Measurements from ENCODE around the gene ERN1.

The ERN1 gene

DNA sequence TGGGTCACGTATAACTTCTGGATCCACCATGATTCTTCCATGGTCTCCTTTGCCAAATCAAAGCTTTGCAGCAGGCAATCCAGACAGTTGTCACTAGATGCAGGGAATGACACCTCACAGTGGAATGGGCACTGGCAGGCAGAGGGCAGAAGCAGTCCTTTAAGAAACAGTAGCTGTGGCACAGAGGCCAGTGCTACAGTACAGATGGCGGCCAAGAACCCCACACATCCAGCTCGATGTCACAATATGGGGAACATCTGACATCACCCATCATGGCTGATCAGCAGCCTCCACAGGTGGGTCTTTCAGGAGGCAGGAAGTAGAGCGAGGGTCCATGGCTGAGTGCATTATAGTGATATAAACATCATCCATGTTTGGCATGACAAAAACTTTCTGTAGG is 18.8 kb upstream of the ERN1 start:
- Histone ChIP-seq H3K27me3 (ENCODE audit: insufficient read depth, low read length) (no peaks in the 10 kb centered on the region), H3K36me3 (ENCODE audit: insufficient read depth, low read length) (peaks cover 25% of the 10 kb centered on the region), H3K27ac (ENCODE audit: low read depth, low read length) (peak overlapping the region; percentile 97; the same call in 1 of the 2 replicates), H3K9me3 (ENCODE audit: insufficient read depth, low read depth, low read length) (no peaks in the 10 kb centered on the region), H3K9ac (ENCODE audit: low read depth, low read length) (no peak overlapping the region), H3K4me1 (ENCODE audit: insufficient read depth, low read length) (peaks cover 8% of the 10 kb centered on the region; the same call in 1 of the 2 replicates), H3K4me3 (ENCODE audit: low read length) (no peak overlapping the region)
- WGBS, result 91% methylated on average over 4 of the region's 4 CpGs

DNA sequence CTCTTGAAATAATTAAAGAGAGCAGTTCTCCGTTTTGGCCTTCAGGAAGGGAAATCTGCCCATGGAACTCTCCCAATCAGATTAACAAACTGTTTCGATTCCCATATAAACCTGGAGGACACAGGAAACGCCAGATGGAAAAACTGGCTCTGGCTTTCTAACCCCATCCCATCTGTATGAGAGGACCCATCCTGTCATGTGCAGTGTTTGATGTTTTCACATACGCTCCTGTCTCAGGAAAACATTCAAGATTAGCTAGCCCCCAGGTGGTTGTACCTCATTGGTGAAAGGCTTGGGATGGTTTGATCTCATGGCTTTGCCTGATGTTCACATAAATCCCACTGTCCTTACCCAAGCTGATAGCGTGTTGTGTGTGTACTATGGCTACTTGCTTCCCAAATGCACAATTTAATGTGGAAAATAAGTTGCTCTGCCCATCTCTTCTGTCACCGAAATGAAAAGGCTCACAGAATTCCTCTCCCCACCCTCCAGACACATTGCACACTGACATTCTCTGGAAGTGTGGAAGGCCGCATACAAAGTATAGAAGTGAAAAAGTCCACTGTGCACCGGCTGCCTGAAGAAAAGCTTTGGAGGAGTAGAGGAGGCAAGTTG is 18.2 kb upstream of the ERN1 start:
- H3K36me3 ChIP-seq (ENCODE audit: insufficient read depth, low read length), result peaks cover 25% of the 10 kb centered on the region
- 83% methylated on average over 7 of the region's 8 CpGs for WGBS
- H3K9me3 ChIP-seq (ENCODE audit: insufficient read depth, low read depth, low read length), result no peaks in the 10 kb centered on the region
- H3K4me1 ChIP-seq (ENCODE audit: insufficient read depth, low read length), result peaks cover 8% of the 10 kb centered on the region; the same call in 1 of the 2 replicates
- peak overlapping the region; percentile 99; the same call in 1 of the 2 replicates for H3K9ac ChIP-seq (ENCODE audit: low read depth, low read length)
- peak overlapping the region; percentile 97; the same call in 1 of the 2 replicates for H3K27ac ChIP-seq (ENCODE audit: low read depth, low read length)
- no peaks in the 10 kb centered on the region for H3K27me3 ChIP-seq (ENCODE audit: insufficient read depth, low read length)
- no peak overlapping the region for H3K4me3 ChIP-seq (ENCODE audit: low read length)

DNA sequence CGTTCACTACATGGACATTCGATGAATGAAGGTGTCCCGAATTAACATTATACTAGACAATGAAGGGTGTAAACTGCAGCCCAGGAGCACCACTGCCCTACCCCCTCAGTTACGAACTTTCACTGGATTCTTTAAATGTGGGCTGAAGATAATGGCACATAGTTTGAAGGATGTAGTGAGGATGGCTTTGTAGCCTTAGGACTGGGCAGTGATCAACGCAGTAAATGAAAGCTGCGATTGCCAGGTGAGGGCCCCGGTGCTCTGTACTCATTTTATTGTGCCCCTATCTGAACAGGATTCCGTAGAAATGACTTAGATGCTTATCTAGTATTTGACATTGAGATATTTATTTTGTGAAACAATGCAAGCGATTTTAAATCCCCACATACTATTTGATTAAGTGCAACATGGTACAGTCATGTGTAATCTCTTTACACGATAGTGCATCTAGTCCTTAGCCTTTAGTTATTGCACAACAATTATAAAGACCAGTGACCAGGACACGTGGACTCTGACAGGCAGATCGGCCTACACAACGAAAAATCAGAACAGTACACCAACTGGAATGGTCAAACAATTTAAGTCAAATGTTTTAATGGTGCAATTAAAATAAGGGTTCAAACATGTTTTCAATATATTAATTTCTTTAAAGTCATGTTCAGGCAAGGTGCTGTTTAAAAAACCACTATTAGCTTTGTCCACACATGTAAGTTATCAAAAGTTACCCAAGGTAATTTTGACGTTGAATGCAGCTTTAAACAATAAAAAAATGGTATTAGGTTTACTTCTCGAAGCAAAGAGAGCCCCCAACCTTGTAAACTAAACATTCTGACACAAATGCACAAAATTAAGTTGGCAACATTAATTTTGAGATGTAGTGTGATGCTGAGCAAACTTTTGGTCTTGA is 17.4 kb upstream of the ERN1 start:
- Histone ChIP-seq H3K27me3 (ENCODE audit: insufficient read depth, low read length) (no peaks in the 10 kb centered on the region), H3K27ac (ENCODE audit: low read depth, low read length) (peak overlapping the region; percentile 97), H3K4me3 (ENCODE audit: low read length) (peak overlapping the region; percentile 79), H3K4me1 (ENCODE audit: insufficient read depth, low read length) (peaks cover 8% of the 10 kb centered on the region; the same call in 1 of the 2 replicates), H3K36me3 (ENCODE audit: insufficient read depth, low read length) (peaks cover 20% of the 10 kb centered on the region), H3K9ac (ENCODE audit: low read depth, low read length) (peak overlapping the region; percentile 99), H3K9me3 (ENCODE audit: insufficient read depth, low read depth, low read length) (no peaks in the 10 kb centered on the region)
- 50% methylated on average over 14 of the region's 15 CpGs for WGBS

DNA sequence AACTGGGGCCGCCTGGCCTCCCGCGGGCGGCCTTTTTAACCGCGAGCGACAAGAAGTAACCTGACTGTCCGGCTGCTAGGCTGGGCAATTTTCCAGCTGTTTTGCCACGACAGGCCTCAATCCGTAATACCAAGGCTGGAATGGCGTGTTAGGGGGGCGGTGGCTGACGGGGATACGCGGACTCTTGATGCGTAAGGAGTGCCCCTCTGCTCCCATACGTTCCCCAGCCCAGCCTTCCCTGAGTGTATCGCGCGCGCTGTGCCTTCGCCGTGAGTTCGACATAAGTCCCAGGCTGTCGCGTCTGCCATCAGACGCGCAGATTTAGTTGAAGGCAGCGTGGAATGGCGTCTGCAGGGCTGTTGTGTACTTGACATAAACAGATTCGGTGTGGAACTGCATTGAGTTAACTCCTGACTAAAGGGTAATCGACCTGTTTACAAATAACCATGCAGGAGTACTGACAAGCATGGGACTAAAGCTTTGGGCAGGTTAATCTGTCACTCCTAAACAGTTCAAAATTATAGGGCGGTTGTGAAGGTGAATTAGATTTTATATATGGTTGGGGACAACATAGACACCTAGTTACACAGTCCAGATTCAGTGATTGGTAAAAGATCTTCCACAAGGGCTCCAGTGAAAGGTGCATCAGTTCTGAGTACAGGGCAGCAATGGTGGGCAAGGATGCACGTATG is 16.6 kb upstream of the ERN1 start:
- 2% methylated on average over 34 of the region's 34 CpGs for WGBS
- H3K9me3 ChIP-seq (ENCODE audit: insufficient read depth, low read depth, low read length), result no peaks in the 10 kb centered on the region
- peak overlapping the region; percentile 79 for H3K4me3 ChIP-seq (ENCODE audit: low read length)
- peaks cover 18% of the 10 kb centered on the region for H3K36me3 ChIP-seq (ENCODE audit: insufficient read depth, low read length)
- H3K9ac ChIP-seq (ENCODE audit: low read depth, low read length), result peak overlapping the region; percentile 99
- H3K27me3 ChIP-seq (ENCODE audit: insufficient read depth, low read length), result no peaks in the 10 kb centered on the region
- H3K4me1 ChIP-seq (ENCODE audit: insufficient read depth, low read length), result peaks cover 8% of the 10 kb centered on the region; the same call in 1 of the 2 replicates
- H3K27ac ChIP-seq (ENCODE audit: low read depth, low read length), result peak overlapping the region; percentile 97

DNA sequence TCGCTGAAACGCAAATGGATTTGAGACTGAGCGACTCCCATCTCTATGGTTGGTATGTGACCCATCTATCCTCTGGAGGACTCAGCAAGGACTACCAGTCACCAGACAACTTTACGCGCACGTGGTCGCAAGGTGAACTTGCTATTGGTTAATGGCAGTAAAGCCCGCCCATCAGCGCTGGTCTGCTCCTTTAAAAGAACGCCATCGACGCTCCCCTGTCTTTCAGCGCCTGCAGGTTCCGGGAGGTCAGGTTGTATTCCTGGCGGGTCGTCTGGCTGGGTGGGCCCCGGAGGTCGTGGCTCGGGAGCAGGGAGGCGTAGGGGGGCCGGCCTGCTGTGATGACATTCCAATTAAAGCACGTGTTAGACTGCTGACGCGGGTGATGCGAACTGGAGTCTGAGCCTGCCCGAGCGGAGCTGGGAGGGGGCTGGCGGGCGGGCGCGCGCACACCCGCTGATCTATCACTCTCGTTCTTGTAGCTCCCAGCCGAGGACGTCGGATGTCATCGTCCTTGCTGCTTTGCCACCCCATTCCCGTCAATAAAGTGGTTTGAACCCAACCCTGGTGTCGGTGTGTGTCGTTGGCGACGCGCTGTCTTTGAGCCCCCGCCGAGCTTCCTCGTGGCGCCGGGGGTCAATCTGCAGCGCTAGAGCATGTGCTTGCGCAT is 15.9 kb upstream of the ERN1 start:
- H3K9me3 ChIP-seq (ENCODE audit: insufficient read depth, low read depth, low read length), result no peaks in the 10 kb centered on the region
- H3K9ac ChIP-seq (ENCODE audit: low read depth, low read length), result peak overlapping the region; percentile 99
- H3K27ac ChIP-seq (ENCODE audit: low read depth, low read length), result peak overlapping the region; percentile 97
- peaks cover 18% of the 10 kb centered on the region for H3K36me3 ChIP-seq (ENCODE audit: insufficient read depth, low read length)
- H3K27me3 ChIP-seq (ENCODE audit: insufficient read depth, low read length), result no peaks in the 10 kb centered on the region
- peak overlapping the region; percentile 79 for H3K4me3 ChIP-seq (ENCODE audit: low read length)
- H3K4me1 ChIP-seq (ENCODE audit: insufficient read depth, low read length), result peaks cover 8% of the 10 kb centered on the region; the same call in 1 of the 2 replicates
- under 1% methylated on average over 51 of the region's 51 CpGs for WGBS

DNA sequence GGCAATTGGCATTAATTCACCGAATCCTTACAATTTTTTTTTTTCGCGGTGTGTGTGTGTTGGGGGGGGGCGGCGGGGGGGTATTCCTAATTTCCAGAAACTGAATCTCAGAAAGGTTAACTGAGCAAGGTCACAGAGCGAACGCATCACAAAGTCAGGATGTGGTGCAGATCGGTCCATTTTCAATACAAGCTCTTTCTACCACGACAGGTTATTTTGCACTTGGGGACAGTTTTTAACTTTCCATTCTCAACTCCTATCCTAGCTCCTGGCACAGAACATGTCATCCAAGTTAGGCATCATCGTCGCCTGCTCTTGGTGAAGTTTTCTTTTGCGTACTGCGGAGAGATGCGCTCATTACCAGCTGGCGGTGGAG is 15.4 kb upstream of the ERN1 start:
- Histone ChIP-seq H3K9me3 (ENCODE audit: insufficient read depth, low read depth, low read length) (no peaks in the 10 kb centered on the region), H3K27me3 (ENCODE audit: insufficient read depth, low read length) (no peaks in the 10 kb centered on the region), H3K4me1 (ENCODE audit: insufficient read depth, low read length) (peaks cover 8% of the 10 kb centered on the region; the same call in 1 of the 2 replicates), H3K9ac (ENCODE audit: low read depth, low read length) (peak overlapping the region; percentile 81), H3K4me3 (ENCODE audit: low read length) (peak overlapping the region; percentile 79), H3K36me3 (ENCODE audit: insufficient read depth, low read length) (peaks cover 14% of the 10 kb centered on the region), H3K27ac (ENCODE audit: low read depth, low read length) (peak overlapping the region; percentile 57; the same call in 1 of the 2 replicates)
- under 1% methylated on average over 10 of the region's 15 CpGs for WGBS

DNA sequence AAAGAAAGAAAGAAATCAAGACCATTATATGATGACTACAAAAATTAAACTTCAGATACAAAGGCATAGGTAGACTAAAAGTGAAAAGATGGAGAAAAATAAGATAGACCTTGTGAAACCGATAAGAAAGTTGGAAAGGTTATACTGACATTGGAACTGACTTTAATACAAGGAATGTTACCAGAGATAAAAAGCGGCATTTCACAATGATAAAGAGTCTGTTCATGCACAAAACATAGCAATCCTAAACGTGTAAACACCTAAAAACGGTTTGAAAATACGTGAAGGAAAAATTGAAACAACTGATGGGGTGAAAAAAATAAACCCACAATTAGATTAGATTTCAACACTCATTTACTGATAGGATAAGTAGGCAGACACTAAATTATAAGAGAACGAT is 9.6 kb upstream of the ERN1 start:
- Histone ChIP-seq H3K4me3 (ENCODE audit: low read length) (no peak overlapping the region), H3K4me1 (ENCODE audit: insufficient read depth, low read length) (no peaks in the 10 kb centered on the region), H3K9me3 (ENCODE audit: insufficient read depth, low read depth, low read length) (no peaks in the 10 kb centered on the region), H3K27ac (ENCODE audit: low read depth, low read length) (no peak overlapping the region), H3K27me3 (ENCODE audit: insufficient read depth, low read length) (no peaks in the 10 kb centered on the region), H3K9ac (ENCODE audit: low read depth, low read length) (no peak overlapping the region), H3K36me3 (ENCODE audit: insufficient read depth, low read length) (no peaks in the 10 kb centered on the region)
- WGBS, result 82% methylated on average over 3 of the region's 6 CpGs

DNA sequence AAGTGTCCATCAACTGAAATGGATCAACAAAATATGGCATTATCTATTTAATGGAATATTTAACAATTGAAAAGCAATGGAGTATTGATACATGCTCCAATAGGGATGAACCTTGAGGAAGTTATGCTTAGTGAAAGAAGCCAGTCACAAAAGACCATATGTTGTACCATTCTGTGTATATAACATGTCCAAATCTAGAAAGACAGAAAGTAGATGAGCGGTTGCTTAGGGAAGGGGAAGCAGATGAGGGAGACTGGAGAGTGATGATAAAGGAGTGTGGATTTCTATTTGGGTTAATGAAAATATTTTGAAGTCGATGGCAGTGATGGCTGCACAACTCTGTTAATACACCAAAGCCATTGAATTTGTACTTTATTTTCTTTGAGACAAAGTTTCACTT is 8.5 kb upstream of the ERN1 start:
- Histone ChIP-seq H3K27ac (ENCODE audit: low read depth, low read length) (no peak overlapping the region), H3K9me3 (ENCODE audit: insufficient read depth, low read depth, low read length) (no peaks in the 10 kb centered on the region), H3K36me3 (ENCODE audit: insufficient read depth, low read length) (no peaks in the 10 kb centered on the region), H3K4me3 (ENCODE audit: low read length) (no peak overlapping the region), H3K27me3 (ENCODE audit: insufficient read depth, low read length) (no peaks in the 10 kb centered on the region), H3K4me1 (ENCODE audit: insufficient read depth, low read length) (no peaks in the 10 kb centered on the region), H3K9ac (ENCODE audit: low read depth, low read length) (no peak overlapping the region)
- WGBS, result 97% methylated on average over 1 of the region's 2 CpGs

DNA sequence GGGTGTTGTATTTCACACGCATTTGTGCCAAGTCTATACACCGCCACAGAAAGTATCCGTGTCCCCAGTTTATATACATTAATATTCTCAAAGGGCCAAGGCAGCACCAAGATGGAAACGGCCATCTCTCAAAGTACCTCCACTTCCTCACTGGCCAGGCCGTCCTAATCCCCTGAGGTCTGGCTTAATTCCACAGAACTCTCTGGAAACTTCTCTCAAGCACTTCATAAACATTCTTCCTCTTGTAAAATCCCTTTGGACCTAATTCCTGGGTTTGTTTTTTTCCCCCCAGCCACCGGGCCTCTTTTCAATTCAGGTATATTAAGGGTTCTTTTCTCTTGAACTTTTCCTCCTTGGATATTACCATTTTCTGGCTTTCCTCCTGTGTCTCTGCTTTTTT is 5.1 kb upstream of the ERN1 start:
- H3K9ac ChIP-seq (ENCODE audit: low read depth, low read length), result no peak overlapping the region
- H3K27ac ChIP-seq (ENCODE audit: low read depth, low read length), result no peak overlapping the region
- H3K27me3 ChIP-seq (ENCODE audit: insufficient read depth, low read length), result peaks cover 17% of the 10 kb centered on the region
- 83% methylated on average over 6 of the region's 6 CpGs for WGBS
- 0 out of 2 replicates have a peak, but pooled peaks cover 5% of the 10 kb centered on the region for H3K4me1 ChIP-seq (ENCODE audit: insufficient read depth, low read length)
- no peak overlapping the region for H3K4me3 ChIP-seq (ENCODE audit: low read length)
- H3K9me3 ChIP-seq (ENCODE audit: insufficient read depth, low read depth, low read length), result no peaks in the 10 kb centered on the region
- no peaks in the 10 kb centered on the region for H3K36me3 ChIP-seq (ENCODE audit: insufficient read depth, low read length)

DNA sequence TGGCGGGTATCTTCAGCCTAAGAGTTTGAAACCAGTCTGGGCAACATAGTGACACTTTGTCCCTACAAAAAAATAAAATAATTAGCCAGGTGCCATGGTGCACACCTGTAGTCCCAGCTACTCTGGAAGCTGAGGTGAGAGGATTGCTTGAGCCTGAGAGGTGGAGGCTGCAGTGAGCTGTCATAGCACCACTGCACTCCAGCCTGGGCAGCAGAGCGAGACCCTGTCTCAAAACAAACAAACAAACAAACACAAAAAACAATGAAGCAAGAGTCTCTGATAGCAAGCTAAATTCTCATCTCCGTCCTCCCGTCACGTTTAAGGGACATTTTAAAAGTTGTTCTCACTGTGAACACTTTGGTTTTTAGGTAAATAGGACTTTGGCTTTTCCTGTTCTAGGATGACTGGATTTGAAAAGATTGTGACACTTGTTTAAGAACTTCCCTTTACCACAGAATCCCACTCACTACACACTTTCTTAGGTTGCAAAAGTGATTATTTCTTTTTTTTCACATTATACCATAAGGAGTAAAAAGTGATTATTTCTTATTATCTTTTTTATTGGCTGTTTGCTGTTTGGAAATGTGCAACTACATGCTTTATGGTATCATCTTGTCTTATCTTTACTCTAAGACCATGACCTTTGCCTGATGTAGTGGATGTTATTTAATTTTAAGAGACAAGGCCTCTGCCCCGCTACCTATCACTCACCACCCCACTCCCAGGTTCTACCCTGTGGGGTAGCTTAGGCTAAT is 4.4 kb upstream of the ERN1 start:
- Histone ChIP-seq H3K4me1 (ENCODE audit: insufficient read depth, low read length) (0 out of 2 replicates have a peak, but pooled peaks cover 5% of the 10 kb centered on the region), H3K4me3 (ENCODE audit: low read length) (no peak overlapping the region), H3K9ac (ENCODE audit: low read depth, low read length) (no peak overlapping the region), H3K9me3 (ENCODE audit: insufficient read depth, low read depth, low read length) (no peaks in the 10 kb centered on the region), H3K36me3 (ENCODE audit: insufficient read depth, low read length) (no peaks in the 10 kb centered on the region), H3K27me3 (ENCODE audit: insufficient read depth, low read length) (peaks cover 18% of the 10 kb centered on the region), H3K27ac (ENCODE audit: low read depth, low read length) (no peak overlapping the region)
- WGBS, result 89% methylated on average over 5 of the region's 6 CpGs
